Stimulated activated memory B cell treated with anti-CD40 and anti-IgM and Interleukin-4, amounts not matched to agents 10 μg/mL and 1 μg/mL and 100 μg/mL, for 72 hours (primary cell): ENCODE data around the gene NCCRP1.

Experiments used
- ATAC-seq: fragments of 150-1000 bp; cut with Tn5 transposase; 2 replicates; pipeline ENCODE4 v1.10.0; 2021
- H3K27ac Mint-ChIP-seq: one replicate; pipeline ENCODE4 v1.8.0; 2022; ENCODE audit warnings: mild to moderate bottlenecking, mixed read lengths
- H3K27me3 Mint-ChIP-seq: one replicate; pipeline ENCODE4 v1.8.0; 2022; ENCODE audit warnings: mixed read lengths
- H3K36me3 Mint-ChIP-seq: one replicate; pipeline ENCODE4 v1.8.0; 2022; ENCODE audit warnings: mixed read lengths
- H3K4me1 Mint-ChIP-seq: one replicate; pipeline ENCODE4 v1.8.0; 2022; ENCODE audit warnings: mixed read lengths
- H3K4me3 Mint-ChIP-seq: one replicate; pipeline ENCODE4 v1.8.0; 2022; ENCODE audit warnings: mild to moderate bottlenecking, moderate library complexity, mixed read lengths
- H3K9me3 Mint-ChIP-seq: one replicate; pipeline ENCODE4 v1.8.0; 2022; ENCODE audit warnings: mixed read lengths

Gene NCCRP1

GRCh38 chr19:39196860-39197562 is at the start of gene NCCRP1:
Gene NCCRP1, plus strand, starts transcription at chr19:39196964. Its CDS starts 19 bp downstream, at chr19:39196983.
- H3K4me1 Mint-ChIP-seq, result peaks cover 26% of the 10 kb centered on the region
- H3K27ac Mint-ChIP-seq, result no peak within 1 kb of the TSS
- H3K9me3 Mint-ChIP-seq, result no peaks in the 10 kb centered on the region
- H3K27me3 Mint-ChIP-seq, result peaks cover 93% of the 10 kb centered on the region
- no peaks in the 10 kb centered on the region for H3K36me3 Mint-ChIP-seq
- ATAC-seq, result peak; percentile 40
- peak within 1 kb of the TSS; percentile 22 for H3K4me3 Mint-ChIP-seq

- H3K4me1 Mint-ChIP-seq, result peaks cover 52% of the 10 kb centered on the region
- no peaks in the 10 kb centered on the region for H3K9me3 Mint-ChIP-seq
- H3K27ac Mint-ChIP-seq, result no peak overlapping the region
- H3K36me3 Mint-ChIP-seq, result peaks cover 5% of the 10 kb centered on the region
- H3K27me3 Mint-ChIP-seq, result no peaks in the 10 kb centered on the region
- H3K4me3 Mint-ChIP-seq, result no peak overlapping the region
- no peak for ATAC-seq
These were observed 49.3 kb upstream of the NCCRP1 start for GRCh38 chr19:39147480-39147879.

- peaks cover 11% of the 10 kb centered on the region for H3K36me3 Mint-ChIP-seq
- no peak overlapping the region for H3K27ac Mint-ChIP-seq
- no peak overlapping the region for H3K4me3 Mint-ChIP-seq
- no peaks in the 10 kb centered on the region for H3K27me3 Mint-ChIP-seq
- peaks cover 45% of the 10 kb centered on the region for H3K4me1 Mint-ChIP-seq
- no peak for ATAC-seq
- no peaks in the 10 kb centered on the region for H3K9me3 Mint-ChIP-seq
These were observed 47.7 kb upstream of the NCCRP1 start for GRCh38 chr19:39148939-39149529.

GRCh38 chr19:39150235-39150634 is 46.5 kb upstream of the NCCRP1 start:
- Mint-ChIP-seq H3K9me3 (no peaks in the 10 kb centered on the region), H3K4me3 (no peak overlapping the region), H3K36me3 (peaks cover 13% of the 10 kb centered on the region), H3K27me3 (no peaks in the 10 kb centered on the region), H3K27ac (no peak overlapping the region), H3K4me1 (peaks cover 36% of the 10 kb centered on the region)
- no peak for ATAC-seq

GRCh38 chr19:39150807-39151600 is 45.8 kb upstream of the NCCRP1 start:
- no peak overlapping the region for H3K27ac Mint-ChIP-seq
- H3K36me3 Mint-ChIP-seq, result peaks cover 13% of the 10 kb centered on the region
- no peak overlapping the region for H3K4me3 Mint-ChIP-seq
- H3K4me1 Mint-ChIP-seq, result peaks cover 32% of the 10 kb centered on the region
- H3K27me3 Mint-ChIP-seq, result no peaks in the 10 kb centered on the region
- H3K9me3 Mint-ChIP-seq, result no peaks in the 10 kb centered on the region
- no peak for ATAC-seq

- ATAC-seq, result no peak
- Mint-ChIP-seq H3K9me3 (no peaks in the 10 kb centered on the region), H3K36me3 (peaks cover 13% of the 10 kb centered on the region), H3K27me3 (no peaks in the 10 kb centered on the region), H3K4me3 (no peak overlapping the region), H3K4me1 (peaks cover 24% of the 10 kb centered on the region), H3K27ac (no peak overlapping the region)
These were observed 44.7 kb upstream of the NCCRP1 start for GRCh38 chr19:39152066-39152465.

GRCh38 chr19:39154100-39154628 is 42.6 kb upstream of the NCCRP1 start:
- ATAC-seq, result no peak
- Mint-ChIP-seq H3K27ac (no peak overlapping the region), H3K27me3 (no peaks in the 10 kb centered on the region), H3K9me3 (no peaks in the 10 kb centered on the region), H3K4me3 (no peak overlapping the region), H3K36me3 (peaks cover 12% of the 10 kb centered on the region), H3K4me1 (peaks cover 32% of the 10 kb centered on the region)

GRCh38 chr19:39154629-39155100 is 42.1 kb upstream of the NCCRP1 start:
- H3K36me3 Mint-ChIP-seq, result peaks cover 13% of the 10 kb centered on the region
- no peak overlapping the region for H3K4me3 Mint-ChIP-seq
- H3K9me3 Mint-ChIP-seq, result no peaks in the 10 kb centered on the region
- ATAC-seq, result no peak
- H3K27me3 Mint-ChIP-seq, result no peaks in the 10 kb centered on the region
- no peak overlapping the region for H3K27ac Mint-ChIP-seq
- H3K4me1 Mint-ChIP-seq, result peaks cover 37% of the 10 kb centered on the region

GRCh38 chr19:39155114-39155700 is 41.6 kb upstream of the NCCRP1 start:
- Mint-ChIP-seq H3K4me3 (no peak overlapping the region), H3K9me3 (no peaks in the 10 kb centered on the region), H3K27me3 (no peaks in the 10 kb centered on the region), H3K4me1 (peaks cover 37% of the 10 kb centered on the region), H3K36me3 (peaks cover 13% of the 10 kb centered on the region), H3K27ac (no peak overlapping the region)
- ATAC-seq, result peak; percentile 31

GRCh38 chr19:39155741-39156140 is 41.0 kb upstream of the NCCRP1 start:
- Mint-ChIP-seq H3K27me3 (no peaks in the 10 kb centered on the region), H3K4me3 (no peak overlapping the region), H3K36me3 (peaks cover 13% of the 10 kb centered on the region), H3K9me3 (no peaks in the 10 kb centered on the region), H3K4me1 (peaks cover 34% of the 10 kb centered on the region), H3K27ac (no peak overlapping the region)
- no peak for ATAC-seq

- no peak for ATAC-seq
- no peaks in the 10 kb centered on the region for H3K9me3 Mint-ChIP-seq
- peaks cover 32% of the 10 kb centered on the region for H3K4me1 Mint-ChIP-seq
- no peak overlapping the region for H3K27ac Mint-ChIP-seq
- no peak overlapping the region for H3K4me3 Mint-ChIP-seq
- peaks cover 13% of the 10 kb centered on the region for H3K36me3 Mint-ChIP-seq
- no peaks in the 10 kb centered on the region for H3K27me3 Mint-ChIP-seq
These were observed 40.2 kb upstream of the NCCRP1 start for GRCh38 chr19:39156326-39157230.

- H3K27ac Mint-ChIP-seq, result no peak overlapping the region
- no peak overlapping the region for H3K4me3 Mint-ChIP-seq
- no peak for ATAC-seq
- H3K27me3 Mint-ChIP-seq, result no peaks in the 10 kb centered on the region
- peaks cover 38% of the 10 kb centered on the region for H3K4me1 Mint-ChIP-seq
- H3K9me3 Mint-ChIP-seq, result no peaks in the 10 kb centered on the region
- peaks cover 13% of the 10 kb centered on the region for H3K36me3 Mint-ChIP-seq
These were observed 39.3 kb upstream of the NCCRP1 start for GRCh38 chr19:39157275-39157996.

- Mint-ChIP-seq H3K27me3 (no peaks in the 10 kb centered on the region), H3K9me3 (no peaks in the 10 kb centered on the region), H3K27ac (no peak overlapping the region), H3K36me3 (peaks cover 13% of the 10 kb centered on the region), H3K4me3 (no peak overlapping the region), H3K4me1 (peaks cover 43% of the 10 kb centered on the region)
- no peak for ATAC-seq
These were observed 38.8 kb upstream of the NCCRP1 start for GRCh38 chr19:39157997-39158389.
